HCT116 (cell line): ENCODE measurements around the gene CYP27A1. TPM values are rescaled to one million over a fixed set of nuclear protein-coding genes. Genes with fewer than 3 reads are reported as not detected.

Source experiments
- ATAC-seq: fragments of 200-7000 bp; cut with Tn5 transposase; 2 replicates; pipeline ENCODE4 v1.9.1; 2020; ENCODE audit warnings: mild to moderate bottlenecking, moderate library complexity
- BruUV-seq: library from RNA; stranded (reverse); fragments of 400-500 nt; replicated peaks from 2 replicates; lab custom pipeline; 2021; lab: Mats Ljungman, UMichigan
- CTCF ChIA-PET: fragments of 300-600 bp; sonication (Branson Sonifier 250); formaldehyde crosslinking; loops from one replicate; lab custom pipeline; 2021; ENCODE audit warnings: antibody characterized with exemption; lab: Charles Lee
- POLR2A ChIA-PET: fragments of 300-600, 350-600 bp; sonication (Branson Sonifier 250); formaldehyde crosslinking; loops from one replicate; lab custom pipeline; 2021; ENCODE audit warnings: antibody characterized with exemption; lab: Charles Lee
- RAD21 ChIA-PET, 2 experiments: fragments of 300-600 bp; sonication (Branson Sonifier 250); formaldehyde crosslinking; loops; one replicate each; lab custom pipeline; 2023; ENCODE audit warnings: low total read pairs in 2 of 2; ENCODE audit not compliant: uncharacterized antibody in 2 of 2, unreplicated experiment in 2 of 2, low non-redundant PET in 1 of 2; lab: Charles Lee
- DNase-seq: peaks from one replicate; pipeline ENCODE4 v3.0.0-alpha.2; 2010; ENCODE audit warnings: low read depth, low spot score
- H2AFZ ChIP-seq: fragments of 200-600 bp; shearing (Covaris generic), sonication (generic); 2 replicates; pipeline ENCODE4 v1.6.1; 2017; ENCODE audit warnings: low read depth, mixed run types, mixed read lengths, antibody characterized with exemption, low read length; ENCODE audit not compliant: poor library complexity, severe bottlenecking
- H3K27ac ChIP-seq: 2 replicates; pipeline ENCODE4 v1.5.1; 2012; ENCODE audit warnings: low read depth, low read length
- H3K27me3 ChIP-seq: fragments of 200-600 bp; sonication (generic); 2 replicates; pipeline ENCODE4 v1.6.1; 2016; ENCODE audit warnings: mixed run types, low read length, mixed read lengths; ENCODE audit not compliant: insufficient read depth
- H3K36me3 ChIP-seq, 2 experiments: fragments of 200-500 bp in 1 of 2; fragments of 200-600 bp in 1 of 2; sonication (Bioruptor generic) in 1 of 2; sonication (generic) in 1 of 2; 2 replicates each; pipeline versions ENCODE4 v1.5.1 to v1.6.1; 2014 to 2016; ENCODE audit warnings: low read length in 2 of 2, inconsistent platforms in 1 of 2, mixed read lengths in 1 of 2, mixed run types in 1 of 2; ENCODE audit not compliant: insufficient read depth in 2 of 2, control insufficient read depth in 1 of 2
- H3K4me1 ChIP-seq, 2 experiments: fragments of 200-600 bp in 1 of 2; sonication (generic) in 1 of 2; 2 replicates each; pipeline versions ENCODE4 v1.5.1 to v1.6.1; 2012 to 2017; ENCODE audit warnings: low read length in 2 of 2, inconsistent platforms in 1 of 2, mild to moderate bottlenecking in 1 of 2, mixed read lengths in 1 of 2, mixed run types in 1 of 2, moderate library complexity in 1 of 2; ENCODE audit not compliant: insufficient read depth in 2 of 2, control insufficient read depth in 1 of 2
- H3K4me2 ChIP-seq: fragments of 200-600 bp; sonication (generic); 2 replicates; pipeline ENCODE4 v1.6.1; 2017; ENCODE audit warnings: mixed run types, low read length, mixed read lengths
- H3K4me3 ChIP-seq, 2 experiments: fragments of 200-600 bp in 1 of 2; sonication (generic) in 1 of 2; replicated peaks in 1 of 2; 2 replicates each; pipeline ENCODE4 v1.5.1; 2011 to 2016; ENCODE audit warnings: low read length in 2 of 2, control low read depth in 1 of 2, low read depth in 1 of 2, mild to moderate bottlenecking in 1 of 2, mixed read lengths in 1 of 2, mixed run types in 1 of 2
- H3K79me2 ChIP-seq: fragments of 200-600 bp; sonication (generic); 2 replicates; pipeline ENCODE4 v1.6.1; 2017; ENCODE audit warnings: mild to moderate bottlenecking, mixed run types, low read length, moderate library complexity, mixed read lengths; ENCODE audit not compliant: insufficient read depth
- H3K9ac ChIP-seq: fragments of 200-600 bp; sonication (generic); 2 replicates; pipeline ENCODE4 v1.6.1; 2016; ENCODE audit warnings: low read length, mixed read lengths
- H3K9me2 ChIP-seq: fragments of 200-600 bp; sonication (generic), shearing (Covaris generic); 2 replicates; pipeline ENCODE4 v1.6.1; 2017; ENCODE audit warnings: mixed run types, mild to moderate bottlenecking, moderate library complexity; ENCODE audit not compliant: insufficient read depth
- H3K9me3 ChIP-seq, 2 experiments: fragments of 200-500 bp in 1 of 2; fragments of 200-600 bp in 1 of 2; sonication (Bioruptor generic) in 1 of 2; sonication (generic) in 1 of 2; 2 replicates each; pipeline ENCODE4 v1.6.1; 2014 to 2017; ENCODE audit warnings: low read length in 2 of 2, mixed read lengths in 2 of 2, inconsistent platforms in 1 of 2, low read depth in 1 of 2, mild to moderate bottlenecking in 1 of 2, mixed run types in 1 of 2, moderate library complexity in 1 of 2; ENCODE audit not compliant: control insufficient read depth in 1 of 2, insufficient read depth in 1 of 2
- H4K20me1 ChIP-seq: fragments of 200-600 bp; sonication (generic), shearing (Covaris generic); 2 replicates; pipeline ENCODE4 v1.6.1; 2017; ENCODE audit warnings: mixed run types, mild to moderate bottlenecking, moderate library complexity; ENCODE audit not compliant: insufficient read depth
- ATF3 ChIP-seq: IDR thresholded peaks from 2 replicates; pipeline ENCODE4 v1.6.1; 2012
- CBX3 ChIP-seq: IDR thresholded peaks from 2 replicates; pipeline ENCODE4 v1.6.1; 2012; ENCODE audit warnings: low read depth
- CEBPB ChIP-seq: IDR thresholded peaks from 2 replicates; pipeline ENCODE4 v1.6.1; 2012; ENCODE audit warnings: low read depth
- EGR1 ChIP-seq: IDR thresholded peaks from 2 replicates; pipeline ENCODE4 v1.6.1; 2012; ENCODE audit warnings: low read depth
- ELF1 ChIP-seq: IDR thresholded peaks from 2 replicates; pipeline ENCODE4 v1.6.1; 2012; ENCODE audit warnings: low read depth, borderline replicate concordance
- EZH2phosphoT487 ChIP-seq: fragments of 200-600 bp; IDR thresholded peaks from 2 replicates; pipeline ENCODE4 v1.6.1; 2018; ENCODE audit warnings: antibody characterized with exemption, borderline replicate concordance
- FOSL1 ChIP-seq: IDR thresholded peaks from 2 replicates; pipeline ENCODE4 v1.6.1; 2012; ENCODE audit warnings: low read depth
- JUND ChIP-seq: IDR thresholded peaks from 2 replicates; pipeline ENCODE4 v1.6.1; 2012
- MAX ChIP-seq: IDR thresholded peaks from 2 replicates; pipeline ENCODE4 v1.6.1; 2012
- POLR2A ChIP-seq: IDR thresholded peaks from 2 replicates; pipeline ENCODE4 v1.7.0; 2011; ENCODE audit warnings: borderline replicate concordance; ENCODE audit not compliant: insufficient read depth, insufficient read length; ENCODE audit errors: extremely low read depth
- POLR2AphosphoS5 ChIP-seq: IDR thresholded peaks from 2 replicates; pipeline ENCODE4 v1.6.1; 2011; ENCODE audit warnings: mild to moderate bottlenecking, low read depth, low read length, moderate library complexity
- RAD21 ChIP-seq: IDR thresholded peaks from 2 replicates; pipeline ENCODE4 v1.6.1; 2012; ENCODE audit warnings: low read depth, mild to moderate bottlenecking
- REST ChIP-seq: IDR thresholded peaks from 2 replicates; pipeline ENCODE4 v1.6.1; 2012; ENCODE audit warnings: low read depth
- SIN3A ChIP-seq: IDR thresholded peaks from 2 replicates; pipeline ENCODE4 v1.6.1; 2012; ENCODE audit warnings: low read depth
- SP1 ChIP-seq: IDR thresholded peaks from 2 replicates; pipeline ENCODE4 v1.6.1; 2012; ENCODE audit warnings: low read depth
- SRF ChIP-seq: IDR thresholded peaks from 2 replicates; pipeline ENCODE4 v1.6.1; 2012; ENCODE audit warnings: low read depth
- TCF7L2 ChIP-seq: IDR thresholded peaks from 2 replicates; pipeline ENCODE4 v1.7.0; 2011; ENCODE audit warnings: borderline replicate concordance, inconsistent platforms; ENCODE audit not compliant: insufficient read depth, insufficient read length; ENCODE audit errors: extremely low read depth
- YY1 ChIP-seq: IDR thresholded peaks from 2 replicates; pipeline ENCODE4 v1.6.1; 2011; ENCODE audit warnings: low read length, low read depth, moderate library complexity, mild to moderate bottlenecking; ENCODE audit not compliant: insufficient replicate concordance; ENCODE audit errors: extremely low read depth
- ZBTB33 ChIP-seq: IDR thresholded peaks from 2 replicates; pipeline ENCODE4 v1.6.1; 2011; ENCODE audit warnings: mild to moderate bottlenecking, low read length, moderate library complexity; ENCODE audit not compliant: insufficient replicate concordance; ENCODE audit errors: extremely low read depth
- ZNF274 ChIP-seq: fragments of 200-500 bp; sonication (Bioruptor generic); IDR thresholded peaks from 2 replicates; pipeline ENCODE4 v1.6.1; 2014; ENCODE audit warnings: mild to moderate bottlenecking, low read depth, low read length, inconsistent platforms
- intact Hi-C: fragments of 100-400 bp; cut with micrococcal nuclease; formaldehyde crosslinking; loops from 2 replicates; pipeline ENCODE4 v1.10.0; 2022
- total RNA-seq: library from RNA; stranded (reverse); gene quantifications from one replicate; pipeline ENCODE4 v1.2.1, GENCODE V29; 2021; ENCODE audit not compliant: unreplicated experiment
- TF ChIP-seq, protein P1 (sequence below), 3 experiments: fragments of 200-600 bp in 1 of 3; sonication (generic) in 1 of 3; IDR thresholded peaks in 2 of 3; conservative IDR thresholded peaks in 1 of 3; 2 replicates each; pipeline ENCODE4 v1.5.1; 2012 to 2017; ENCODE audit warnings: low read depth in 2 of 3, low read length in 2 of 3, antibody characterized with exemption in 1 of 3, borderline replicate concordance in 1 of 3, control low read depth in 1 of 3, mild to moderate bottlenecking in 1 of 3, mixed read lengths in 1 of 3, mixed run types in 1 of 3, moderate library complexity in 1 of 3; ENCODE audit not compliant: insufficient read depth in 1 of 3

The CYP27A1 gene
- total RNA-seq, 1 experiment from 2014 or later: 1.6 TPM

- intact Hi-C loops: no loop called here
- no peak for TF ChIP-seq TCF7L2
- TF ChIP-seq SRF: no peak
- no peak for TF ChIP-seq POLR2AphosphoS5
- TF ChIP-seq, protein P1, sequence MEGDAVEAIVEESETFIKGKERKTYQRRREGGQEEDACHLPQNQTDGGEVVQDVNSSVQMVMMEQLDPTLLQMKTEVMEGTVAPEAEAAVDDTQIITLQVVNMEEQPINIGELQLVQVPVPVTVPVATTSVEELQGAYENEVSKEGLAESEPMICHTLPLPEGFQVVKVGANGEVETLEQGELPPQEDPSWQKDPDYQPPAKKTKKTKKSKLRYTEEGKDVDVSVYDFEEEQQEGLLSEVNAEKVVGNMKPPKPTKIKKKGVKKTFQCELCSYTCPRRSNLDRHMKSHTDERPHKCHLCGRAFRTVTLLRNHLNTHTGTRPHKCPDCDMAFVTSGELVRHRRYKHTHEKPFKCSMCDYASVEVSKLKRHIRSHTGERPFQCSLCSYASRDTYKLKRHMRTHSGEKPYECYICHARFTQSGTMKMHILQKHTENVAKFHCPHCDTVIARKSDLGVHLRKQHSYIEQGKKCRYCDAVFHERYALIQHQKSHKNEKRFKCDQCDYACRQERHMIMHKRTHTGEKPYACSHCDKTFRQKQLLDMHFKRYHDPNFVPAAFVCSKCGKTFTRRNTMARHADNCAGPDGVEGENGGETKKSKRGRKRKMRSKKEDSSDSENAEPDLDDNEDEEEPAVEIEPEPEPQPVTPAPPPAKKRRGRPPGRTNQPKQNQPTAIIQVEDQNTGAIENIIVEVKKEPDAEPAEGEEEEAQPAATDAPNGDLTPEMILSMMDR (IDR thresholded peaks at IDR 0.05 in 2 of 3, conservative IDR thresholded peaks at IDR 0.05 in 1 of 3; ENCODE audit: borderline replicate concordance in 1 of 3, insufficient read depth in 1 of 3, low read depth in 2 of 3, low read length in 2 of 3): no peak
- TF ChIP-seq MAX: peak; percentile 19; the same call in 1 of the 2 replicates
- TF ChIP-seq ZBTB33: no peak
- no peak for TF ChIP-seq SIN3A
- TF ChIP-seq ELF1: no peak
- TF ChIP-seq REST: no peak
- TF ChIP-seq FOSL1: no peak
- TF ChIP-seq SP1: peak; percentile 38; the same call in 1 of the 2 replicates
- TF ChIP-seq ATF3: no peak
- no peak for TF ChIP-seq ZNF274
- TF ChIP-seq CBX3: no peak
- TF ChIP-seq JUND: no peak
- TF ChIP-seq RAD21: no peak
- TF ChIP-seq POLR2A: no peak
- no peak for TF ChIP-seq EZH2phosphoT487
- no peak for TF ChIP-seq EGR1
- TF ChIP-seq YY1: no peak
- peak; percentile 39 for TF ChIP-seq CEBPB
- DNase-seq (no peak), ATAC-seq (peak; percentile 80)
- Histone ChIP-seq H3K79me2 (no peaks in the 10 kb centered on the region), H3K4me3 (no peak overlapping the region), H4K20me1 (no peaks in the 10 kb centered on the region), H3K9ac (no peak overlapping the region), H3K27me3 (no peaks in the 10 kb centered on the region), H3K27ac (no peak overlapping the region), H3K36me3 (no peaks in the 10 kb centered on the region), H3K4me1 (peaks cover 28 to 47% of the 10 kb centered on the region in 2 experiments), H3K9me3 (no peaks in the 10 kb centered on the region), H3K4me2 (peak overlapping the region; percentile 59), H2AFZ (no peak overlapping the region), H3K9me2 (no peaks in the 10 kb centered on the region)
- BruUV-seq: no TSS peak
- ChIA-PET RAD21 (interaction anchor here in 1 of 2 experiments (0.7 kb wide), 1 partner anchor 13 kb away, joined by 3 read pairs; no protein-coding TSS in a partner anchor), POLR2A (no interaction called here), CTCF (no interaction called here)
These were observed 52.7 kb downstream of the CYP27A1 start for GRCh38 chr2:218834685-218835084.
